A549 (cell line): ENCODE measurements around the gene MRPL2. TPM values are rescaled to one million over a fixed set of nuclear protein-coding genes. Genes with fewer than 3 reads are reported as not detected.
"Not testable (repeated sequence)": the region's sequence is repeated elsewhere in the genome, so short reads cannot be mapped to it uniquely, and the experiment has no call there.

Experiments used
- ATAC-seq, 2 experiments: fragments of 200-7000 bp in 1 of 2; fragments of >200 bp in 1 of 2; cut with Nextera tagmentation in 1 of 2; cut with Tn5 transposase in 1 of 2; 3 replicates each; pipeline versions ENCODE4 v1.8.0 to v1.9.1; 2018 to 2020; ENCODE audit warnings: mild to moderate bottlenecking in 1 of 2, moderate library complexity in 1 of 2
- CTCF ChIA-PET: fragments of 300-600 bp; sonication (Branson Sonifier 250); formaldehyde crosslinking; extraction: SDS; loops from one replicate; lab custom pipeline; 2021; ENCODE audit warnings: antibody characterized with exemption, inconsistent platforms; lab: Yijun Ruan, JAX
- POLR2A ChIA-PET: fragments of 350-600 bp; formaldehyde crosslinking; extraction: SDS; loops from one replicate; lab custom pipeline; 2021; ENCODE audit warnings: antibody characterized with exemption, inconsistent platforms; lab: Yijun Ruan, JAX
- DNase-seq, 2 experiments: peaks; one replicate each; pipeline versions ENCODE4 v3.0.0 to v3.0.0-alpha.2; 2011 to 2016; ENCODE audit warnings: low read depth in 1 of 2, low spot score in 1 of 2
- FAIRE-seq: peaks from 2 replicates; lab custom pipeline; 2011; peaks lifted over from hg19 to GRCh38; lab: Jason Lieb, UNC
- H3K27ac ChIP-seq, 2 experiments: fragments of >200 bp; sonication (Bioruptor Twin); formaldehyde crosslinking; 3 replicates each; pipeline ENCODE4 v1.5.1; 2016 to 2017
- H3K4me1 ChIP-seq: fragments of >200 bp; sonication (Bioruptor Twin); formaldehyde crosslinking; 3 replicates; pipeline ENCODE4 v1.6.1; 2016
- H3K4me2 ChIP-seq: fragments of >200 bp; sonication (Bioruptor Twin); formaldehyde crosslinking; 3 replicates; pipeline ENCODE4 v1.6.1; 2016
- H3K4me3 ChIP-seq: fragments of >200 bp; sonication (Bioruptor Twin); formaldehyde crosslinking; 3 replicates; pipeline ENCODE4 v1.5.1; 2016
- H3K9me3 ChIP-seq: fragments of >200 bp; sonication (Bioruptor Twin); formaldehyde crosslinking; 3 replicates; pipeline ENCODE4 v1.6.1; 2016
- CBX2 ChIP-seq: fragments of 200-600 bp; sonication (generic); IDR thresholded peaks from 2 replicates; pipeline ENCODE4 v1.6.1; 2016; ENCODE audit warnings: low read depth, mild to moderate bottlenecking, borderline replicate concordance
- FOSB ChIP-seq: fragments of 250-450 bp; sonication (Bioruptor Pico); IDR thresholded peaks from 2 replicates; pipeline ENCODE4 v1.5.0; 2020; ENCODE audit warnings: mild to moderate bottlenecking, moderate library complexity
- HEYL ChIP-seq: fragments of 250-450 bp; sonication (Bioruptor Pico); IDR thresholded peaks from 2 replicates; pipeline ENCODE4 v1.8.0; 2021; ENCODE audit warnings: mild to moderate bottlenecking, moderate library complexity
- HOXB13 ChIP-seq: fragments of 250-450 bp; sonication (Bioruptor Pico); IDR thresholded peaks from 2 replicates; pipeline ENCODE4 v1.5.0; 2020; ENCODE audit warnings: low read depth, mild to moderate bottlenecking, moderate library complexity
- HOXB5 ChIP-seq: fragments of 250-450 bp; sonication (Bioruptor Pico); IDR thresholded peaks from 2 replicates; pipeline ENCODE4 v1.5.0; 2020; ENCODE audit warnings: mild to moderate bottlenecking, moderate library complexity
- JUN ChIP-seq, 2 experiments: fragments of >200 bp; sonication (Bioruptor Twin); formaldehyde crosslinking; IDR thresholded peaks; 2 replicates in 1 of 2; 3 replicates in 1 of 2; pipeline ENCODE4 v1.6.1; 2016 to 2017
- KDM5A ChIP-seq: fragments of 200-600 bp; sonication (generic); IDR thresholded peaks from 2 replicates; pipeline ENCODE4 v1.6.1; 2016; ENCODE audit warnings: antibody characterized with exemption, mild to moderate bottlenecking
- NPAS2 ChIP-seq: fragments of 250-450 bp; sonication (Bioruptor Pico); IDR thresholded peaks from 2 replicates; pipeline ENCODE4 v1.8.0; 2022; ENCODE audit warnings: mild to moderate bottlenecking, moderate library complexity, borderline replicate concordance
- RARB ChIP-seq: fragments of 250-450 bp; sonication (Bioruptor Pico); IDR thresholded peaks from 2 replicates; pipeline ENCODE4 v1.8.0; 2021; ENCODE audit warnings: mild to moderate bottlenecking, moderate library complexity
- RNF2 ChIP-seq: fragments of 200-600 bp; sonication (generic); IDR thresholded peaks from 2 replicates; pipeline ENCODE4 v1.6.1; 2016; ENCODE audit warnings: low read depth, mild to moderate bottlenecking, antibody characterized with exemption, moderate library complexity, borderline replicate concordance
- SREBF2 ChIP-seq: fragments of 450-650 bp; IDR thresholded peaks from 2 replicates; pipeline ENCODE4 v1.6.1; 2014; ENCODE audit warnings: mild to moderate bottlenecking, moderate library complexity
- TFCP2L1 ChIP-seq: fragments of 250-450 bp; sonication (Bioruptor Pico); IDR thresholded peaks from 2 replicates; pipeline ENCODE4 v1.5.0; 2021; ENCODE audit warnings: mild to moderate bottlenecking
- ZC3H11A ChIP-seq: fragments of 450-650 bp; IDR thresholded peaks from 2 replicates; pipeline ENCODE4 v1.6.1; 2014; ENCODE audit warnings: antibody characterized with exemption, mild to moderate bottlenecking
- WGBS: methylation state at CpG from one replicate; pipeline ENCODE4 v1.1.6; 2017; ENCODE audit errors: missing lambda C conversion rate; 5-methylcytosine and 5-hydroxymethylcytosine counted together
- polyA plus RNA-seq, 4 experiments: library from polyadenylated mRNA; depleted of rRNA in 3 of 4; stranded (reverse); fragments of >200 nt; fragmentation: RNase III in 1 of 4; extraction: RNeasy Plus Mini Kit Qiagen cat#74134 plus additional on column Dnase treatment in 1 of 4; gene quantifications; 2 replicates in 3 of 4; 3 replicates in 1 of 4; pipeline ENCODE4 v1.2.3, GENCODE V29; 2011 to 2017
- TF ChIP-seq, protein P1 (sequence below): fragments of >200 bp; sonication (Bioruptor Twin); formaldehyde crosslinking; IDR thresholded peaks from 3 replicates; pipeline ENCODE4 v1.6.1; 2016
- TF ChIP-seq, protein P2 (sequence below): fragments of >200 bp; sonication (Bioruptor Twin); formaldehyde crosslinking; IDR thresholded peaks from 2 replicates; pipeline ENCODE4 v1.6.1; 2016
- TF ChIP-seq, protein P3 (sequence below): fragments of 450-650 bp; IDR thresholded peaks from 2 replicates; pipeline ENCODE4 v1.6.1; 2014; ENCODE audit warnings: antibody characterized with exemption

Gene MRPL2
- polyA plus RNA-seq, 2 of the 4 experiments (the other 2 are of a cell fraction), result 33.7 to 51.9 TPM

DNA sequence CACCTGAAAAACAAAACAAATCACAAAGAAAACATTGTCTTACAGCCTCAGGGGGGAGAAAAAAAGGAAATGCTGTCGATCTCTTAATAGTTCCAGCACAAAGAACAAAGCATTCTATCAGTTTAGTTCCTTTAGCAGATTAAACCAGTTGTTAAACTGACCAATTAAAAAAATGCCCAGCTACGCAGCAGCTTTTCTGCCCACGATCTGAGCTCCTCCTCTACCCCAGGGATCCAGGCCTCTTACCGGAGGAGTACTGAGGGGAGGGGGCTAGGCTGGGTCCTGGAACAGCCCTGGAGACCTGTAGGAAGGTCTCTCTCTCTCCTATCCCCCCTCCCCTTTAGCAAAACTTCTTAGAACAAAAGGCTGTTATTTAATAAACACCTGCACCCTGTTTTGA is 30.2 kb upstream of the MRPL2 start (continued):
- TF ChIP-seq, protein P1, sequence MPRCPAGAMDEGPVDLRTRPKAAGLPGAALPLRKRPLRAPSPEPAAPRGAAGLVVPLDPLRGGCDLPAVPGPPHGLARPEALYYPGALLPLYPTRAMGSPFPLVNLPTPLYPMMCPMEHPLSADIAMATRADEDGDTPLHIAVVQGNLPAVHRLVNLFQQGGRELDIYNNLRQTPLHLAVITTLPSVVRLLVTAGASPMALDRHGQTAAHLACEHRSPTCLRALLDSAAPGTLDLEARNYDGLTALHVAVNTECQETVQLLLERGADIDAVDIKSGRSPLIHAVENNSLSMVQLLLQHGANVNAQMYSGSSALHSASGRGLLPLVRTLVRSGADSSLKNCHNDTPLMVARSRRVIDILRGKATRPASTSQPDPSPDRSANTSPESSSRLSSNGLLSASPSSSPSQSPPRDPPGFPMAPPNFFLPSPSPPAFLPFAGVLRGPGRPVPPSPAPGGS, result no peak
- TF ChIP-seq, all 56 proteins: peak for 0

DNA sequence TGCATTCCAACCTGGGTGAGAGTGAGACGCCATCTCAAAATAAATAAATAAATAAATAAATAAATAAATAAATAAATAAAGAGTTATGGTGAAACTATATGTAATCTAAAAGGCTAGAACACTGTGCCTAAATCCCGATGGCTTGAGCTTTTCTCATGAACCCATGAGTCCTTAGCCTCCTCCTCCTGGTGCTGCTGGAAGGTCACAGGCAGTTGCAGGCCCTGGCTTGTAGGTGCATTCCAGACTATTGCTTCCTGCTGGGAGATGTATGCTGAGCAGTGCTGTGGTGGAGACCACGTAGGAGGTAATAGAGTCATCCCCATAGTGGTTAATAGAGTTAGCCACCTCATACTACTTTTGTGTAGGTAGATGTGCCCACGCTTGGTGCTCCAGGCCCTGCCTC is 29.4 kb upstream of the MRPL2 start:
- Histone ChIP-seq H3K9me3 (no peaks in the 10 kb centered on the region), H3K4me1 (no peaks in the 10 kb centered on the region), H3K4me2 (no peak overlapping the region), H3K4me3 (no peak overlapping the region), H3K27ac (no peak overlapping the region)
- ATAC-seq, result no peak
- CTCF ChIA-PET, result interaction anchor here (1.3 kb wide), 1 partner anchor 55 kb away, joined by 3 read pairs; no protein-coding TSS in a partner anchor
- POLR2A ChIA-PET, result no interaction called here
- TF ChIP-seq, protein P2, sequence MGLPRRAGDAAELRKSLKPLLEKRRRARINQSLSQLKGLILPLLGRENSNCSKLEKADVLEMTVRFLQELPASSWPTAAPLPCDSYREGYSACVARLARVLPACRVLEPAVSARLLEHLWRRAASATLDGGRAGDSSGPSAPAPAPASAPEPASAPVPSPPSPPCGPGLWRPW, result no peak
- TF ChIP-seq ZC3H11A, result peak; percentile 79
- no peak for FAIRE-seq
- WGBS, result 77% methylated on average over 4 of the region's 4 CpGs
- DNase-seq, result no peak

DNA sequence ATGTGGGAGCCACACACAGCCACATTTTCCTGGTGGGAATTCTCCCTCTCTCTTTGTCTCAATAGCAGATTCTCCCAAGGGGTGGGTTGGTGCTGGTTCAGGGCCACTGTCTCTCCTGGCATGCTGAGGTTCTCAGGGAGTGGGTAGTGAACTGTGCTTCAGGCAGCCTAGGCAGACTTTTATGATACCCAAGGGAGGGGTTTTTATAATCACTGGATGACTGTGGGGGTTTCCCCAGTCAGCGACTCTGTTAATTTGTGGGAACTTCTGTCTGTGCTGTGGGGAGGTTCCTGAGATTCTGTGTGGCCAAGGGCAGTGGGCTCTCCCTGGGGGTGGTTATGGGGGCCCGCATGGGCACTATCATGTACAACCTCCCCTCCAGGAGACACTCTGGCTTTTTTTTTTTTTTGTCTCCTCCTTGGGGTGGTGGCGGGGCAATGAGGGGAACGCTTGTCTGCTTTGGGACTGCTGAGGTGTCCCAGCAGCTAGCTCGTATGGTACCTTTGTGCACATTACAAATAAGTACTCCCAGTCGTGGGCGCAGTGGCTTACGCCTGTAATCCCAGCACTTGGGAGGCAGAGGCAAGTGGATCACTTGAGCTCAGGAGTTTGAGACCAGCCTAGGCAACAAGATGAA is 26.9 kb upstream of the MRPL2 start:
- Histone ChIP-seq H3K4me2 (no peak overlapping the region), H3K27ac (no peak overlapping the region), H3K9me3 (no peaks in the 10 kb centered on the region), H3K4me1 (no peaks in the 10 kb centered on the region; the same call in 2 of the 3 replicates), H3K4me3 (no peak overlapping the region)
- ChIA-PET POLR2A (interaction anchor here (0.6 kb wide), 1 partner anchor 157 kb away, joined by 4 read pairs; the partner anchor contains the start of gene CNPY3), CTCF (interaction anchor here (0.7 to 1.6 kb wide), 2 partner anchors 58 to 77 kb away, joined by 3 to 4 read pairs; no protein-coding TSS in a partner anchor)
- TF ChIP-seq HEYL (CRISPR knock-in tag) (no peak), SREBF2 (no peak), RNF2 (no peak), CBX2 (no peak), HOXB5 (no peak), FOSB (no peak), JUN (IDR thresholded peaks at IDR 0.05) (no peak), HOXB13 (CRISPR knock-in tag) (no peak), KDM5A (no peak), RARB (no peak), NPAS2 (CRISPR knock-in tag) (no peak)
- TF ChIP-seq, protein P3, sequence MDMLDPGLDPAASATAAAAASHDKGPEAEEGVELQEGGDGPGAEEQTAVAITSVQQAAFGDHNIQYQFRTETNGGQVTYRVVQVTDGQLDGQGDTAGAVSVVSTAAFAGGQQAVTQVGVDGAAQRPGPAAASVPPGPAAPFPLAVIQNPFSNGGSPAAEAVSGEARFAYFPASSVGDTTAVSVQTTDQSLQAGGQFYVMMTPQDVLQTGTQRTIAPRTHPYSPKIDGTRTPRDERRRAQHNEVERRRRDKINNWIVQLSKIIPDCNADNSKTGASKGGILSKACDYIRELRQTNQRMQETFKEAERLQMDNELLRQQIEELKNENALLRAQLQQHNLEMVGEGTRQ, result no peak
- DNase-seq (no peak), ATAC-seq (no peak), FAIRE-seq (no peak)
- whole genome bisulfite sequencing, result 84% methylated on average over 8 of the region's 8 CpGs

DNA sequence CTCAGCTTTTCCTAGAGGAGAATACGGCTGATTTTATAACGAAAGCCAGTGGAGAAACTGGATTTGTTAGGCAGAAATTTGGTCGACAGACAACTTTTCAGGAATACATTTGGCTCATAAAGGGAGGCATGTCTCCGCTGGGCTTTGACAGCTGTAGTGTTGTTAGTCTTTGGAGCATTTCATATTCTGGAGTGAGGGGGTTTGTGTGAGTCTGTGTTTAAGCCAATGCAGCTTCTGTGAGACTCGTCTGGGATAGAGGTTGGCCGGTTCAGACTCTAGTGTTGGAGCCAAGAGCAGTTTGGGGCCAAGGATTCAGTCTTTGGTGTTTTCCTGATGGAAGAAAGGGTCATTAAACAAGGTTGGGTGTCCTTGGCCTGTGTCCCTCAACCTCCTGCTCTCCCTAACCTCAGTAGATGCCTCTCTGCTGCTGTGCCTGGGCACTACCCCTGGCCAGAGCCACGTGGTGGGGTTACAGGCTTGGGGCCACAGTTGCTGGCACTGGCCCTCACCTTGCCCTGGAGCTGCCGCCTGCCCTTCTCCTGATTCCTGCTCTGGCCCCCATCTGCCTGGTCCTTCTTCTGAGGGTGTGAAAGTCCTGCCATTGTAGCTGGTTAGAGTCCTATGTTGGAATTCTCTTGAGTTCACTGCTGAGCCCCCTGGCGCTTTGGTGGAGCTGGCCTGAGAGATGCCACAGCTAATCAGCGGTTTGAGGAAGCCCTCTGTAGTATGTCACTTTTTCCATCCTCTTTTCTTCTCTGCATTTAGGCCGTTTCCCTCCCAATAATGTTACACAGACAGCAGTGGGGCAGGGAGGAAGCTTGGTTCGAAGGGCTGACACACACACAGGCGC is 23.8 kb upstream of the MRPL2 start:
- no peaks in the 10 kb centered on the region; the same call in 2 of the 3 replicates for H3K4me1 ChIP-seq
- H3K27ac ChIP-seq, result no peak overlapping the region
- DNase-seq, result no peak
- no peak for TF ChIP-seq TFCP2L1 (CRISPR knock-in tag)
- WGBS, result 72% methylated on average over 13 of the region's 13 CpGs
- no peaks in the 10 kb centered on the region for H3K9me3 ChIP-seq
- FAIRE-seq, result no peak
- ChIA-PET CTCF (interaction anchor here (0.8 to 1.5 kb wide), 3 partner anchors 13 to 59 kb away, joined by 3 to 4 read pairs (median 3); no protein-coding TSS in a partner anchor), POLR2A (no interaction called here)
- no peak overlapping the region for H3K4me2 ChIP-seq
- H3K4me3 ChIP-seq, result no peak overlapping the region
- ATAC-seq, result no peak

DNA sequence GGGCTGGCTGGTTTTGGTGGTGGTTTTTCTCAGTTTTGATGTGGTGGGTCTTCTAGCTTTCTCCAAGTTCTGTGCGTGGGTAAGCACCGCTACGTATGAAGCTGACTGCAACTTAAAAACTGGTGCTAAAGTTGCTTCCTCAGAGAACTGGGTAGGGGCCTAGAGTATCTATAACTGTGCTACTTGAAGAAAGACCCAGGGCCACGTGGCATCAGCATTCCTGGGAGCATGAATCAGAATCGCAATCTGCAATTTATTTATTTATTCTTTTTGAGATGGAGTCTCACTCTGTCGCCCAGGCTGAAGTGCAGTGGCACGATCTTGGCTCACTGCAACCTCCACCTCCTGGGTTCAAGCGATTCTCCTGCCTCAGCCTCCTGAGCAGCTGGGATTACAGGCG is 22.7 kb upstream of the MRPL2 start:
- H3K27ac ChIP-seq, H3K4me2 ChIP-seq, CTCF ChIA-PET, H3K9me3 ChIP-seq, H3K4me1 ChIP-seq, ATAC-seq, POLR2A ChIA-PET, DNase-seq, FAIRE-seq, H3K4me3 ChIP-seq: not testable (repeated sequence)
- WGBS, result 67% methylated on average over 8 of the region's 9 CpGs
